Subcutaneous abdominal adipose tissue (tissue), 5 donors: ENCODE data around the gene SPC24.
A peak's percentile ranks its signal among the peaks of the same experiment; 100 is the strongest.
"Not testable (repeated sequence)": the region's sequence is repeated elsewhere in the genome, so short reads cannot be mapped to it uniquely, and the experiment has no call there.

Source experiments
- H3K27ac ChIP-seq: one replicate; pipeline ENCODE4 v1.7.0; 2013; ENCODE audit warnings: low read depth, mild to moderate bottlenecking, inconsistent platforms, low read length, moderate library complexity
- H3K27me3 ChIP-seq, 5 donors: one replicate each; pipeline ENCODE4 v1.7.0; 2013; ENCODE audit warnings: low read length in 5 of 5, inconsistent platforms in 1 of 5; ENCODE audit not compliant: control insufficient read depth in 5 of 5, insufficient read depth in 4 of 5
- H3K36me3 ChIP-seq, 5 donors: one replicate each; pipeline ENCODE4 v1.7.0; 2013; ENCODE audit warnings: low read length in 5 of 5; ENCODE audit not compliant: control insufficient read depth in 5 of 5, insufficient read depth in 5 of 5
- H3K4me1 ChIP-seq, 5 donors: one replicate each; pipeline ENCODE4 v1.7.0; 2013; ENCODE audit warnings: low read length in 5 of 5, mild to moderate bottlenecking in 3 of 5, moderate library complexity in 1 of 5; ENCODE audit not compliant: control insufficient read depth in 5 of 5, insufficient read depth in 5 of 5
- H3K4me3 ChIP-seq, 5 donors: one replicate each; pipeline ENCODE4 v1.7.0; 2013; ENCODE audit warnings: low read length in 5 of 5, low read depth in 1 of 5
- H3K9ac ChIP-seq, 5 donors: one replicate each; pipeline ENCODE4 v1.7.0; 2013; ENCODE audit warnings: low read length in 5 of 5, mild to moderate bottlenecking in 4 of 5, moderate library complexity in 3 of 5
- H3K9me3 ChIP-seq, 5 donors: one replicate each; pipeline ENCODE4 v1.7.0; 2013; ENCODE audit warnings: low read length in 5 of 5; ENCODE audit not compliant: control insufficient read depth in 5 of 5
- donor health status: healthy.
- donor health status: healthy.
- donor health status: healthy.
- donor health status: healthy.
- donor health status: healthy.

SPC24 gene

GRCh38 chr19:11113140-11113708 is 42.4 kb downstream of the SPC24 start:
- Histone ChIP-seq H3K27me3 (no peaks in the 10 kb centered on the region), H3K36me3 (peaks cover 0 to 95% (median 79%) of the 10 kb centered on the region in 5 donors), H3K9me3 (no peaks in the 10 kb centered on the region), H3K4me1 (no peaks in the 10 kb centered on the region), H3K9ac (no peak overlapping the region), H3K27ac (no peak overlapping the region), H3K4me3 (no peak overlapping the region)

GRCh38 chr19:11111771-11112144 is 43.8 kb downstream of the SPC24 start:
- Histone ChIP-seq H3K9me3 (no peaks in the 10 kb centered on the region), H3K36me3 (peaks cover 0 to 91% (median 77%) of the 10 kb centered on the region in 5 donors), H3K9ac (no peak overlapping the region), H3K27me3 (no peaks in the 10 kb centered on the region), H3K4me3 (no peak overlapping the region), H3K4me1 (no peaks in the 10 kb centered on the region), H3K27ac (no peak overlapping the region)

- H3K4me1 ChIP-seq, result no peaks in the 10 kb centered on the region
- H3K27me3 ChIP-seq, result no peaks in the 10 kb centered on the region
- no peak overlapping the region for H3K9ac ChIP-seq
- H3K36me3 ChIP-seq, result peaks cover 0 to 91% (median 77%) of the 10 kb centered on the region in 5 donors
- no peak overlapping the region for H3K4me3 ChIP-seq
- H3K27ac ChIP-seq, result no peak overlapping the region
- H3K9me3 ChIP-seq, result no peaks in the 10 kb centered on the region
Observed at GRCh38 chr19:11111117-11111770, 44.3 kb downstream of the SPC24 start.

DNA sequence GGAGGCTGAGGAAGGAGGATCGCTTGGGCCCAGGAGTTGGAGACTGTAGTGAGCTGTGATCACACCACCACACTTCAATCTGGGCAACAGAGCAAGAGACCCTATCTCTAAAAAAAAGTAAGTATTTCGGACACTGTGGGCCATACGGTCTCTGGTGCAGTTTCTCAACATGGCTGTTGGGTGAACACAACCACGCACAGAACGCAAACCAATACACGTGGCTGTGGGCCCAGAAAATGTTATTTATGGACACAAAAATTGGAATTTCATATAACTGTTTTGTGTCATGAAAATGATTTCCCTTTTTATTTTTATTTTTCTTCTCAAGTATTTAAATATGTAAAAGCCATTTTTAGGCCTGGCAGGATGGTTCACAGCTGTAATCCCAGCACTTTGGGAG is 46.8 kb downstream of the SPC24 start:
- Histone ChIP-seq H3K9ac (no peak overlapping the region), H3K9me3 (no peaks in the 10 kb centered on the region), H3K27me3 (no peaks in the 10 kb centered on the region), H3K4me3 (no peak overlapping the region), H3K4me1 (no peaks in the 10 kb centered on the region), H3K36me3 (peaks cover 0 to 90% (median 73%) of the 10 kb centered on the region in 5 donors), H3K27ac (no peak overlapping the region)

DNA sequence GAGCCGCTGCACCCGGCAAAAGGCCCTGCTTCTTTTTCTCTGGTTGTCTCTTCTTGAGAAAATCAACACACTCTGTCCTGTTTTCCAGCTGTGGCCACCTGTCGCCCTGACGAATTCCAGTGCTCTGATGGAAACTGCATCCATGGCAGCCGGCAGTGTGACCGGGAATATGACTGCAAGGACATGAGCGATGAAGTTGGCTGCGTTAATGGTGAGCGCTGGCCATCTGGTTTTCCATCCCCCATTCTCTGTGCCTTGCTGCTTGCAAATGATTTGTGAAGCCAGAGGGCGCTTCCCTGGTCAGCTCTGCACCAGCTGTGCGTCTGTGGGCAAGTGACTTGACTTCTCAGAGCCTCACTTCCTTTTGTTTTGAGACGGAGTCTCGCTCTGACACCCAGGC is 49.1 kb downstream of the SPC24 start:
- peaks cover 0 to 8% (median 5%) of the 10 kb centered on the region in 5 donors for H3K4me1 ChIP-seq
- H3K9ac ChIP-seq, result no peak overlapping the region
- no peak overlapping the region for H3K27ac ChIP-seq
- no peak overlapping the region for H3K4me3 ChIP-seq
- peaks cover 0 to 88% (median 73%) of the 10 kb centered on the region in 5 donors for H3K36me3 ChIP-seq
- no peaks in the 10 kb centered on the region for H3K9me3 ChIP-seq
- no peaks in the 10 kb centered on the region for H3K27me3 ChIP-seq

DNA sequence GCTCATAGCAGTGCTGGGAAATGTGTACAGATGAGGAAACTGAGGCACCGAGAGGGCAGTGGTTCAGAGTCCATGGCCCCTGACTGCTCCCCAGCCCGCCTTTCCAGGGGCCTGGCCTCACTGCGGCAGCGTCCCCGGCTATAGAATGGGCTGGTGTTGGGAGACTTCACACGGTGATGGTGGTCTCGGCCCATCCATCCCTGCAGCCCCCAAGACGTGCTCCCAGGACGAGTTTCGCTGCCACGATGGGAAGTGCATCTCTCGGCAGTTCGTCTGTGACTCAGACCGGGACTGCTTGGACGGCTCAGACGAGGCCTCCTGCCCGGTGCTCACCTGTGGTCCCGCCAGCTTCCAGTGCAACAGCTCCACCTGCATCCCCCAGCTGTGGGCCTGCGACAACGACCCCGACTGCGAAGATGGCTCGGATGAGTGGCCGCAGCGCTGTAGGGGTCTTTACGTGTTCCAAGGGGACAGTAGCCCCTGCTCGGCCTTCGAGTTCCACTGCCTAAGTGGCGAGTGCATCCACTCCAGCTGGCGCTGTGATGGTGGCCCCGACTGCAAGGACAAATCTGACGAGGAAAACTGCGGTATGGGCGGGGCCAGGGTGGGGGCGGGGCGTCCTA is 50.5 kb downstream of the SPC24 start:
- Histone ChIP-seq H3K27me3 (no peaks in the 10 kb centered on the region), H3K9ac (no peak overlapping the region), H3K9me3 (no peaks in the 10 kb centered on the region), H3K27ac (no peak overlapping the region), H3K4me1 (peaks cover under 1 to 12% (median 6%) of the 10 kb centered on the region in 5 donors), H3K36me3 (peaks cover 0 to 81% (median 64%) of the 10 kb centered on the region in 5 donors), H3K4me3 (no peak overlapping the region)

GRCh38 chr19:11103667-11104066 is 51.9 kb downstream of the SPC24 start:
- Histone ChIP-seq H3K4me1 (peaks cover 2 to 15% (median 8%) of the 10 kb centered on the region in 5 donors), H3K36me3 (peaks cover 0 to 71% (median 54%) of the 10 kb centered on the region in 5 donors)
- not testable (repeated sequence) for H3K27me3 ChIP-seq, H3K9ac ChIP-seq, H3K27ac ChIP-seq, H3K4me3 ChIP-seq, H3K9me3 ChIP-seq

DNA sequence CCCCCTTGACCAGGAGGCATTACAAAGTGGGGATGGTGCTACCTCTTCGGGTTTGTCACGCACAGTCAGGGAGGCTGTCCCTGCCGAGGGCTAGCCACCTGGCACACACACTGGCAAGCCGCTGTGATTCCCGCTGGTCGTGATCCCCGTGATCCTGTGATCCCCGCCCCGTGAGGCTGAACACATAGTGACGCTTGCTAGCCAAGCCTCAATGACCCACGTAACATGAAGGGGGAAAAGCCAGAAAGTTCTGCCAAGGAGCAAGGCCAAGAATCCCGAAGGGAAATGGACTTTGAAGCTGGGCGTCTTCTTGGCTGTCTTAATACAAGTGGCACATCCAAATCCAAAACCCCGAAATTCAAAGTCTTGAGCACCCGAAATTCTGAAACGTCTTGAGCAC is 52.6 kb downstream of the SPC24 start:
- H3K27me3 ChIP-seq, result no peaks in the 10 kb centered on the region
- peaks cover 0 to 65% (median 52%) of the 10 kb centered on the region in 5 donors for H3K36me3 ChIP-seq
- no peak overlapping the region for H3K9ac ChIP-seq
- H3K27ac ChIP-seq, result no peak overlapping the region
- peak overlapping the region in 2 of 5 donors; percentile 3 to 22 for H3K4me3 ChIP-seq
- peaks cover 0 to 2% (median 0%) of the 10 kb centered on the region in 5 donors for H3K9me3 ChIP-seq
- H3K4me1 ChIP-seq, result peaks cover 2 to 15% (median 8%) of the 10 kb centered on the region in 5 donors

GRCh38 chr19:11101057-11101456 is 54.5 kb downstream of the SPC24 start:
- Histone ChIP-seq H3K27ac (no peak overlapping the region), H3K27me3 (no peaks in the 10 kb centered on the region), H3K9ac (no peak overlapping the region), H3K4me1 (peaks cover 2 to 21% (median 15%) of the 10 kb centered on the region in 5 donors), H3K9me3 (peaks cover 0 to 2% (median 0%) of the 10 kb centered on the region in 5 donors), H3K4me3 (no peak overlapping the region), H3K36me3 (peaks cover 0 to 50% (median 37%) of the 10 kb centered on the region in 5 donors)

DNA sequence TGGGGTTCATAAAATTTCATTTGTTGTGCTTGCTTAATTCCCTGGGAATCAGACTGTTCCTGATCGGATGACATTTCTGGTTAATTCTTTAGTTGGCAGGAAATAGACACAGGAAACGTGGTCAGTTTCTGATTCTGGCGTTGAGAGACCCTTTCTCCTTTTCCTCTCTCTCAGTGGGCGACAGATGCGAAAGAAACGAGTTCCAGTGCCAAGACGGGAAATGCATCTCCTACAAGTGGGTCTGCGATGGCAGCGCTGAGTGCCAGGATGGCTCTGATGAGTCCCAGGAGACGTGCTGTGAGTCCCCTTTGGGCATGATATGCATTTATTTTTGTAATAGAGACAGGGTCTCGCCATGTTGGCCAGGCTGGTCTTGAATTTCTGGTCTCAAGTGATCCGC is 55.5 kb downstream of the SPC24 start:
- peaks cover 0 to 40% (median 27%) of the 10 kb centered on the region in 5 donors for H3K36me3 ChIP-seq
- peaks cover 2 to 28% (median 21%) of the 10 kb centered on the region in 5 donors for H3K4me1 ChIP-seq
- H3K27ac ChIP-seq, result no peak overlapping the region
- no peak overlapping the region for H3K4me3 ChIP-seq
- peaks cover 0 to 2% (median 0%) of the 10 kb centered on the region in 5 donors for H3K9me3 ChIP-seq
- H3K9ac ChIP-seq, result no peak overlapping the region
- no peaks in the 10 kb centered on the region for H3K27me3 ChIP-seq
